Measurements from ENCODE around the gene RALGAPA1.

GRCh38 chr14:35594616-35595015 lies 214.5 kb downstream of the RALGAPA1 start:
- no peak for TF ChIP-seq MAX (CRISPR knock-in tag; IDR thresholded peaks at IDR 0.05)
- TF ChIP-seq ZFP91 (CRISPR knock-in tag; IDR thresholded peaks at IDR 0.05): no peak
- TF ChIP-seq FOXM1 (IDR thresholded peaks at IDR 0.05; ENCODE audit: low read depth): no peak
- TF ChIP-seq FOXM1 (CRISPR knock-in tag; IDR thresholded peaks at IDR 0.05; ENCODE audit: low read depth): no peak
- TF ChIP-seq ATF3 (IDR thresholded peaks at IDR 0.05): no peak
- TF ChIP-seq ATF3 (CRISPR knock-in tag; conservative IDR thresholded peaks at IDR 0.05): no peak
- no peak for TF ChIP-seq DDX20 (tag; IDR thresholded peaks at IDR 0.05; ENCODE audit: low read depth)
- no peak for TF ChIP-seq EZH2 (IDR thresholded peaks at IDR 0.05; ENCODE audit: borderline replicate concordance, low read depth, low read length)
- TF ChIP-seq GABPA (tag; conservative IDR thresholded peaks at IDR 0.05; ENCODE audit: low read depth): no peak
- no peak for TF ChIP-seq POLR2A (conservative IDR thresholded peaks at IDR 0.05)
- TF ChIP-seq CTCF (IDR thresholded peaks at IDR 0.05 in 2 of 3, conservative IDR thresholded peaks at IDR 0.05 in 1 of 3; ENCODE audit: insufficient read depth in 2 of 3, low read depth in 1 of 3, low read length in 3 of 3): no peak
- TF ChIP-seq DPF2 (IDR thresholded peaks at IDR 0.05): no peak
- no peak for TF ChIP-seq BRD4 (IDR thresholded peaks at IDR 0.05)
- no peak for TF ChIP-seq TSHZ1 (CRISPR knock-in tag; IDR thresholded peaks at IDR 0.05)
- no peak for TF ChIP-seq SMAD3 (CRISPR knock-in tag; conservative IDR thresholded peaks at IDR 0.05)

Measured in K562 (cell line).